Chondrocyte (in vitro differentiated cells): ENCODE results near the gene EN2. TPM values are rescaled to one million over a fixed set of nuclear protein-coding genes. Genes with fewer than 3 reads are reported as not detected.

Experiments
- DNase-seq: peaks from one replicate; pipeline ENCODE4 v3.0.0; 2021; ENCODE audit warnings: mixed read lengths, low spot score
- H3K27ac Mint-ChIP-seq: one replicate; pipeline ENCODE4 v1.8.0; 2021; ENCODE audit warnings: mild to moderate bottlenecking, moderate library complexity, mixed read lengths; ENCODE audit not compliant: unreplicated experiment
- H3K27me3 Mint-ChIP-seq: 2 replicates; pipeline ENCODE4 v1.8.0; 2021; ENCODE audit warnings: low read depth, mixed read lengths
- H3K36me3 Mint-ChIP-seq: 2 replicates; pipeline ENCODE4 v1.8.0; 2021; ENCODE audit warnings: low read depth, mixed read lengths
- H3K4me1 Mint-ChIP-seq: 2 replicates; pipeline ENCODE4 v1.8.0; 2021; ENCODE audit warnings: low read depth, mild to moderate bottlenecking, mixed read lengths
- H3K4me3 Mint-ChIP-seq: one replicate; pipeline ENCODE4 v1.8.0; 2021; ENCODE audit warnings: mild to moderate bottlenecking, moderate library complexity, mixed read lengths; ENCODE audit not compliant: unreplicated experiment
- H3K9me3 Mint-ChIP-seq: 2 replicates; pipeline ENCODE4 v1.8.0; 2021; ENCODE audit warnings: low read depth, mixed read lengths
- total RNA-seq: library from RNA; stranded (reverse); gene quantifications from 3 replicates; pipeline ENCODE4 v1.2.1, GENCODE V29; 2021
- TF ChIP-seq, protein P1 (sequence below): fragments of 200-600 bp; sonication (generic); IDR thresholded peaks from 2 replicates; pipeline ENCODE4 v1.5.0; 2021; ENCODE audit warnings: antibody characterized with exemption, mild to moderate bottlenecking, moderate library complexity

EN2 gene
- total RNA-seq, 1 donor from 2014 or later: 0.15 TPM

DNA sequence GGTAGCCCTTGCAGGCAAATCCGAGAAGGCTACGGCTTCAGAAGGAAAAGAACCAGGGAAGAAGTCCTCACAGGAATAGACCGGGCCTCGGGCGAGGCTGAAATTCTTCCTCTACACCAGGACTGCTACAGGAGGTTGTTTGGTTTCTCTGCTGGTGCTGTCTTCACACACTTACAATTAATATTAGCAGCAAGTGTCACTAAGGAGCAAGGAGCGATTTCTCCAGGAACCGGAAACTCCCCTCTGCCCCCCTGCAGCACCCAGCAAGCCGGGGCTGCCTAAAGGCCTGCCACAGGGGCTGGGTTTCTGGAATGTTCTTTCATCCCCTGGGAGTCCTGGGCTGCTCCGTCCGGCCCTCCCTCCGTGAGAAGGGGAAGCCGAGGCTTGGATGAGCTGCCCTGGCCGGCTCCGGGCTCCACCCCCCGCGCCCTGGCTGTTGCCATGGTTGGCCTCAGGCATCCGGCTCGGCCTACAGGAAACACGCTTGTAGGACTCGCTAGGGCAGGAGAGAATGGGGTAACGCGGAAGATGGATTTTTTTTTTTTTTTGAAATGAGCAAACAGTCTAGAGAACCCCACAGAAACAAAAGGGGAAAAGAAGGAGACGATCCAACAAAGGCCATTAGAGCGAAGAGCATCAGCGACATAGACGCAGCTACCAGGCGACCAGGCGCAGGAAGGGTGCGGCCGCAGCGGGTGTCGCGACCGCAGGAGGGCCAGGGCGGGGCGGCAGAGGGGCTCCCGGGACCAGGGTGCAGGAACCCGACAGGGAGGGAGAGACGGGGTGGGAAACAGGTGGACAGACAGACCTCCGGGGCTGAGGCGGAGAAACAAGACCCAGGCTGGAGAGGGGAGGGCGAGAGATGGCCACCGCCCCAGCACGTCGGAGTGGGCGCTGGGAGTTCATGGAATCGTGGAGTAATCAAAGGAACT is 33.0 kb downstream of the EN2 start:
- H3K4me3 Mint-ChIP-seq: peak overlapping the region; percentile 66
- no peaks in the 10 kb centered on the region for H3K9me3 Mint-ChIP-seq
- peaks cover 34% of the 10 kb centered on the region for H3K27me3 Mint-ChIP-seq
- peaks cover 5% of the 10 kb centered on the region for H3K36me3 Mint-ChIP-seq
- TF ChIP-seq, protein P1, sequence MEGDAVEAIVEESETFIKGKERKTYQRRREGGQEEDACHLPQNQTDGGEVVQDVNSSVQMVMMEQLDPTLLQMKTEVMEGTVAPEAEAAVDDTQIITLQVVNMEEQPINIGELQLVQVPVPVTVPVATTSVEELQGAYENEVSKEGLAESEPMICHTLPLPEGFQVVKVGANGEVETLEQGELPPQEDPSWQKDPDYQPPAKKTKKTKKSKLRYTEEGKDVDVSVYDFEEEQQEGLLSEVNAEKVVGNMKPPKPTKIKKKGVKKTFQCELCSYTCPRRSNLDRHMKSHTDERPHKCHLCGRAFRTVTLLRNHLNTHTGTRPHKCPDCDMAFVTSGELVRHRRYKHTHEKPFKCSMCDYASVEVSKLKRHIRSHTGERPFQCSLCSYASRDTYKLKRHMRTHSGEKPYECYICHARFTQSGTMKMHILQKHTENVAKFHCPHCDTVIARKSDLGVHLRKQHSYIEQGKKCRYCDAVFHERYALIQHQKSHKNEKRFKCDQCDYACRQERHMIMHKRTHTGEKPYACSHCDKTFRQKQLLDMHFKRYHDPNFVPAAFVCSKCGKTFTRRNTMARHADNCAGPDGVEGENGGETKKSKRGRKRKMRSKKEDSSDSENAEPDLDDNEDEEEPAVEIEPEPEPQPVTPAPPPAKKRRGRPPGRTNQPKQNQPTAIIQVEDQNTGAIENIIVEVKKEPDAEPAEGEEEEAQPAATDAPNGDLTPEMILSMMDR: no peak
- DNase-seq: no peak
- peaks cover 12% of the 10 kb centered on the region for H3K4me1 Mint-ChIP-seq
- peak overlapping the region; percentile 10 for H3K27ac Mint-ChIP-seq

DNA sequence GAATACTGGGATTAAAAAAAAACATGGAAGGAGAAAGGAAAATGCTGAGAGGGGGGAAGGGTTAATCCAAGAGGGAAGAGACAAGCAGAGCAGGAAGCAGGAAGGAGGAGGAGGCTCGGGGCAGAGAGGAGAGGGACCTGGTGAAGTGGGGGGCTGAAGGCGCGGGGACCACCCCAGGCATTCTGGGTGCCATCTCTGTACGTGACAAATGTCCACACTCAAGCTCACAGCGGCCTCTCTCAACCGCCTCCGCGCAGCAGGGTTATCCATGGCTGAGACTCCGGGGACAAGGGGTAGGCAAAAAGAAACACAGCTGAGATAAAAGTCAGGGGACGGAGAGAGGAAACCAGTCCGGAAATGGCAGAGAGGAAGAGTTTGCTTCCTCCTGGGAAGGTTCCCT is 33.9 kb downstream of the EN2 start:
- Mint-ChIP-seq H3K27ac (no peak overlapping the region), H3K36me3 (peaks cover 5% of the 10 kb centered on the region), H3K27me3 (peaks cover 34% of the 10 kb centered on the region), H3K9me3 (no peaks in the 10 kb centered on the region), H3K4me3 (no peak overlapping the region), H3K4me1 (peaks cover 12% of the 10 kb centered on the region)
- no peak for DNase-seq
- TF ChIP-seq, protein P1: no peak

DNA sequence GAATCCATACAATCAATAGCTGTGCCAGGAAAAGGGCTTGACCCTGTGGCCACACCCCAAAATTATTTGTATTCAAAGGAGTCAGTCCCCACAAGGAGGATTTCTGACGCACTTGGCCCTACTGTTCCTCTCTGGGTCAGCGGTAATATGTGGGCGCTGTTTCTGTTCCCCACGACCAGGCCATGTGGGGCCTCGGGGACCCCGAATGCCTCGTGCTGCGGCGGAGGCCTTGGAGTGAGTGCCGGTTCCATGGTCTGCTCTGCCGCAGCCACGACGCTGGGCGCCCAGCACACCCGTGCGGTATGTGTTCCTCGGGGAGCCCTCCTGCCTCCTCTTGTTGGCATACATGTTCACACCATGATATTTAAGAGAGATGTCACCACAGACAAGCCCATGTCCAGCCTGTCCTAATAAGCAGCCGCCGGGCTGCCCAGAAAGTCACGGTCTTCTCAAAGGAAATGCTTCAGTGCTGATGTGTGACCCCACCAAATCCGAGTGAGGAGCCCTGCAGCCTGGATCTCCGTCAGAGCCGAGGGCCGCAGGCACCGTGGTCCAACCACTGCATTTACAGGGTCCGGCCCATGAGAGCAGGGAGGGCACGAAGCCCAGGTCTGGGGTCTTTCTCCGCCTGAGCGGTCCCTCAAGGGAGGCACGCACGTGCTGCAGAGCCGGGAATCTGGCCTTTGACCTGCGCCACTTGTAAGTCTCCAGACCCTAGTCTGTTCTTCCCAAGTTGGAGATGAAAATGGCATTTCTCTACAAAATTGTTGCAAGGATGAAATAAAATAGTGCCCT is 36.0 kb downstream of the EN2 start:
- TF ChIP-seq, protein P1: no peak
- no peak overlapping the region for H3K27ac Mint-ChIP-seq
- peaks cover 5% of the 10 kb centered on the region for H3K36me3 Mint-ChIP-seq
- H3K4me3 Mint-ChIP-seq: no peak overlapping the region
- H3K27me3 Mint-ChIP-seq: peaks cover 28% of the 10 kb centered on the region
- H3K4me1 Mint-ChIP-seq: peaks cover 12% of the 10 kb centered on the region
- no peaks in the 10 kb centered on the region for H3K9me3 Mint-ChIP-seq
- no peak for DNase-seq

DNA sequence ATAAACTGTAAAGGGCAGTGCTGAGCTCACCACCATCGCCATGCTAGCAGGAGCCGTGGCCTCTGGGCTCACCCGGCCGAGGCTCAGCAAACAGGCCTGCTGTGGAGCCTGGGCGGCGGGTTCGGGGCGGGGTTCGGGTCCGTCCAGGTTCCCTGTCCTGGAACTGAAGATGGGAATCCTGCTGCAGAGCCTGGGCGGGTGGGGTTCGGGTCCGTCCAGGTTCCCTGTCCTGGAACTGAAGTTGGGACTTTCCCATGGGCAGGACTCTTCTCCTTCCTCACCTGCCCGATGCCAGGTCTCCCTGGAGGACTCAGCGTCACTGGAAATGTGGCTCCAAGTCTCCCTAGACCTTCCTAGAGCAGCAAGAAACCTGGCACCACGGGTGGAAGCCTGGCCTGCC is 36.6 kb downstream of the EN2 start:
- Mint-ChIP-seq H3K27ac (no peak overlapping the region), H3K4me3 (no peak overlapping the region), H3K36me3 (peaks cover 5% of the 10 kb centered on the region), H3K27me3 (peaks cover 31% of the 10 kb centered on the region), H3K9me3 (no peaks in the 10 kb centered on the region), H3K4me1 (peaks cover 12% of the 10 kb centered on the region)
- DNase-seq: no peak
- TF ChIP-seq, protein P1: no peak

DNA sequence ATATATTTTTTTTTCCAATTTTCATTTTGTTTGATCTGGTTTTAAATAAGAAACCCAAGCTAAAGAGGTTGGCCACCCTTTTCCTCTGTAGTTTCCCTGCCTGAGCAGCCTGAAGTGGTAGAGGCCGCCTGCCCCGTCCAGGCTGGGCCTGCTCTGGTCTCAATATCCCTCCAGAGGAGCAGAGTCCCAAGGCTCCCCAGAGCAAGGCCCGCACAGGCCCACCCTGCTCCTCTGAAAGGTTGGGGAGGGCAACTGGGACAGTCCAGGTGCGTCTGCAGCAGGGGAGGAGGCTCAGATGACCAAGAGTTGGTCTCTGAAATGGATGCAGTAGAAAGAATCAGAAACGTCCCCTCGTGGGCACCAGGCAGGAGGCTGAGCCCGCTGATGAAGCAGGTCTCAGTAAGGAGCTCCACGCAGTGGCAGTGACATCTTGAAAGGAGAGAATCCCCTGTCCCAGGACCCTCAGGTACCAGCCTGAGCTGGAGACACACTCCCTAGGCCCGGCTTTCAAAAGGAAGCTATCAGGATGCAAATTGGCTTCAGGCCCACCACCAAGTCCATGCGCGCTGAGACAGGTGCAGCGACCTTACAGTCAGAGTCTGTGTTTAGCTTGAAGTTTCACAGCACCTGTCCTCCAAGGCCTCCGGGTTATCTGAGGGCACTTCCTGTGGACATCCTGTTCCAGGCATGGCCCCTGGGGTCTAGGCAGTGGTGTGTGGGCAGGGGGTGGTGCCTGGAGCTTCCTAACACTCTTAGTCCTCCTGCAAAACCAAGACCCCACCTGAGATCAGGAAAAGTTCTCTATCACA is 37.7 kb downstream of the EN2 start:
- DNase-seq: no peak
- H3K9me3 Mint-ChIP-seq: no peaks in the 10 kb centered on the region
- peaks cover 5% of the 10 kb centered on the region for H3K36me3 Mint-ChIP-seq
- peaks cover 37% of the 10 kb centered on the region for H3K27me3 Mint-ChIP-seq
- TF ChIP-seq, protein P1: no peak
- no peak overlapping the region for H3K4me3 Mint-ChIP-seq
- peaks cover 9% of the 10 kb centered on the region for H3K4me1 Mint-ChIP-seq
- no peak overlapping the region for H3K27ac Mint-ChIP-seq
